KG1 (cell line): ENCODE data around the gene LRRC8C.

ENCODE experiments used
- DNase-seq: peaks from one replicate; lab custom pipeline; 2025; lab: John Stamatoyannopoulos, UW

LRRC8C gene

DNA sequence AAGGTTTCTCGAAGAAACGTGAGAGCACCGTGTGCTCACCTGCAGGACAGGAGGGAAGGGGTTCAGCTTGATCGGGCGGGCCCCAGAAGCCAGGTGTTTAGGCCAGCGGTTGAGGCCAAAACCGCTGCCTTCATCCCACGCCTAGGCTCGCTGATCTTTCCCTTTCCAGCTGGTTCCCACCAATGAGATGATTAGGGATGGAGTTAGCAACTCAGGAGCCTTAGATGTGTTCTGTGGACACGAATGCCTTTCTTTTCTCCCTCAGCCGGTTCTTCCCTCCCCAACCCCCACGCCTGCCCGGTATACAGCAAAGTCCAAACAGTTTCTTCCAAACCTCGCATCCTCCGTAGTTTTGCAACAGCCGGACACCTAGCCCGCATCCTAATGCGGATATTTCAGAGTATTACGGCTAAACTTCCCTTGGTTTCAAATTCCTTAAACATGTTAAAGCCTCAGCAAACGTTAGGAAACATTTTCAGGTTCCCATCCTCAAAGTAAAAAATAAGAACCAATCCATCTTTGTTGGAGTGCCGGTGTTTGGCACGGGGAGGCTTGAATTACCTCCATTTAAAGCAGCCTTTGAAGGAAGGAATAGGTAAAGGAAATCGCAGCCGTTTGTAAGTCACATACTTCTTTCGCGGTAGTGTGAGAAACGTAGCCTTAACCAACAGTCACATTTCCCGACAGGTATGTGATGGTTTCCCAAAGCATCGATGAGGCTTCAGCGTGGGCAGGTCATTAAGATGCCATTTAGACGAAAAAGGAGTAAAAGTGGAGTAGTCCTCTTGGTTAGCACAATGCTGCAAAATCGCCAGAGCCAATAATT is 1.1 kb downstream of the LRRC8C start:
- DNase-seq, result no peak

DNA sequence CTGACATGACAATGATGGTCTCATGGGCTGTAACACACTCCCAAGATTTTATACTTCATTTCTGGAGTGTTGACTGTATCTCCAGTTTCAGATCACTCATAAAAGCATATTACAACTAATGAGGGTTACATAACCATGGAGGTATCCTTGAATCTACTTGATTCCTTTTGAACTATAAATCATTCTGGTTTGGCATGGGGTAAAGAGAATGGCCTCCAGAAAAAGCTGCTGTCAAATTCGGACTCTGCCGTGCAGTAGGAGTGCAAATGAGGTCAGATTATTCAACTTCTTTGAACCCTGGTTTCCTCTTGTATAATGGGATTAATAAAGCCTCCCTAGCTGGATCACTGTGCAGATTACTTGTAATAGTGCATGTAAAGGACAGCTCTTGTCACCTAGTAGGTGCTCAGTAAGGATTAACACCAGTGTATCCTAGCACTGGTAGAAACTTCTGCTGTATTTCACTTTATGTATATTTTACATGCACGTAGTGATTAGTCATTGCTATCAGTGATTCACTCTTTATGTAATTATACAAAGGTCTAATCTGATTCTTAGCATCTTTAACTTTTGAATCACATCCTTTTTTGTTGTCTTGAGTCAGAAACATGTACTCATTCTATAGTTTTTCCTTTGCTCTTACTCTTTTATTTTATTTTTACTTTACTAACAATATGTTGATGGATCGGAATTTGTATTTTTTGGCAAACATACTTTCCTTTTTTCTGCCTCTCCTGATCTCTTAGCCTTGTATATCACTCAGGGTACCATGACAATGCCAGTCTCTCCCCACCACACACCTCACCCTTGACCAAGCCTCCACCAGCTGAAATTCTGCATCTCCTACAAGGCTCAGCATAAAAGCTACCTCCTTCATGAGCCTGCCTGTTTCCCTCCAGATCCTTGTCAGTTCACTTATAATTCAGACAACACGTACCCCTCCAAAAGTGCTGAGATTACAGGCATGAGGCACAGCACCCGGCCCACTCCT is 3.2 kb downstream of the LRRC8C start:
- DNase-seq, result no peak

DNA sequence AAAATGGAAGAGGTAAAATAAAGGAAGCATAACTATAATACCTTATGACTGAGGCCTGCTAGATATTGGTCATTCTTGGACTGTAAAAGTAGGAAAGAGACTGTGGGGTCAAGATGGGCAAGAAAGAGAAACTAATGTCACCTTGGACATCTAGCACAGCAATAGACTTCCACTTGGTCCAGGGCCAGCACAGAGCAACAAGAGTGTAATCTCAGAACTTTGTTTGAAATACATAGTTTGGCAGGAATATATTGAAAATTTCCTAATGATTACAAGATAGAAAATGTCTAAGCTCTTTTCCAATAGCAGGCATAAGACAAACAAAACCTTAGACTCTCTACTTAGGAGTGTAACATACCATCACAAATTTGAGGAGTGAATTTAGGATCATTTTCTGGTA is 4.6 kb downstream of the LRRC8C start:
- DNase-seq, result no peak

DNA sequence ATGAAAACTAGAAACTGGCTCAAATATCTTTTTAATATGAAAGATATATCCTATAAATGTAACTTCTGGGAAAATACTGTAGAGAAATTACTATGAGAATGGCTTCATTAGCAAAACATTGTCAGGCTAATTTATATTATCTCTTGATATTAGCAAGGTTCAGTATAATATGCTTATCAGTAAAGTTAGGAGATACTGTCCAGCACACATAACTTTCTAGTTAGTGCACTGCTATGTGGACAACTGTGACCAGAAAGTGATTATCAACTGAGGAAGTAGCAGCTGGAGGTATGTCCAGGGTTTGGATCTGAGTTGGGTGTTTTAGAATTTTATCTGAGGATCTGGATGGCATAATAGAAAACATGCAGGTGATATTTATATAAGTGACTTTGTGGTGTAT is 7.5 kb downstream of the LRRC8C start:
- no peak for DNase-seq

DNA sequence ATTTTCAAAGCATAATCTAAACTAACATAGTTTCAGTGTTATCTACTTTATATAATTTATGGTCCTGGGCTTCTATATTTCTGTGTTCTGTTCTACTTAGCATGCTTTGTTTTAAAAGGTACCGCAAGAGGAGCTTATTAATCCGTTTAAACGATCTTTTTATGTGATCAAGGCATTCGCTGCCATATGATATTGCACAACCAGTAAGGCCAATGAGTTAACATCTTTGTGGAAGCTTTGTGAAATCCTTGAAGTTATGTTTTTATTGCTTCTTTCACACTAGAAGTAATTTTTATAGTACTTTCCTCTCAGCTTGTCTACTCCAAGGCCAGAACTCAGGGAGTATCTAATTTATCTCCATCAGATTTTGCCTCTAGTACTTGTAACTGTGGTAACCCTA is 8.9 kb downstream of the LRRC8C start:
- DNase-seq, result no peak

DNA sequence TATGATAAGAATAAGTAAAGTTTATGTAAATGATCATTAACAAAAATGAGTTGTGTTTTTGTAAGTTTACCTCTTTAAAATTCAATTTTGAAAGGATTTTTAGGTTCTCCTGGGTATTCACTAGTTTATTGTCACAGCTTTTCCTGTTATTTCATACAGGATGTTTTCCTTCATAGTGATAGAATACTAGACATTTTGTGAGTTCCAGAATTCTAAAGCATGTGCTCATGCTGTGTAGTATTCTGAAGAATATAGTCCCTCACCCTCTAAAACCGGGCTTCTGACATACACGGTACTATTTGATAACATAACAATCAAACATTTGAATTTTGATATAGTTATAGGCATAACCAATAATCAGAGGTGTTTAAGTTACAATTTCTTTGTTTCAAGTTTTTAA is 10.7 kb downstream of the LRRC8C start:
- no peak for DNase-seq

DNA sequence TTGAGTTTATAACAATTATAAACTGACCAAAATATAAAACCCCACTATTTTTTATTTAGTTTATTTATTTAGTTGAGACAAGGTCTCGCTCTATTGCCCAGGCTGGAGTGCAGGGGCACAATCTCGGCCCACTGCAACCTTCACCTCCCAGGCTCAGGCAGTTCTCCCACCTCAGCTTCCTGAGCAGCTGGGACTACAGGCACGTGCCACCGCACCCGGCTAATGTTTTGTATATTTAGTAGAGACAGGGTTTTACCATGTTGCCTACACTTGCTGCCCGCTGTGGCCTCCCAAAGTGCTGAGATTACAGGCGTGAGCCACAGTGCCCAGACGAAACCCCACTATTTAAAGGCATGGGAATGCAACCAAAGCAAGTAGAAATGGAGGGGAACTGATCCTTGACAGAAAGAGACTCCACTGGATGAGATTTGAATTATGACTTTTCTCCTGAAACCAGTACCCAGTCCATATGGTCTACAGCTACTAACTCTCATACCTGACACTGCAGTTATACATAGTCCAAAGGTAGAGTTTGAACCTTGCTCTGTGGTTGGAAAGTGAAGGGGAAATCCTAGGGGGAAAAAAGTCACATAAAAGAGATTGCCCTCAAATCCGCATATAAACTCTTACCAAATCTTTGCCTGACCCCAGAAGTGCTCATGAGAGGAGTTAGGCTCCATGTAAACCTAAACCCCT is 11.3 kb downstream of the LRRC8C start:
- no peak for DNase-seq

DNA sequence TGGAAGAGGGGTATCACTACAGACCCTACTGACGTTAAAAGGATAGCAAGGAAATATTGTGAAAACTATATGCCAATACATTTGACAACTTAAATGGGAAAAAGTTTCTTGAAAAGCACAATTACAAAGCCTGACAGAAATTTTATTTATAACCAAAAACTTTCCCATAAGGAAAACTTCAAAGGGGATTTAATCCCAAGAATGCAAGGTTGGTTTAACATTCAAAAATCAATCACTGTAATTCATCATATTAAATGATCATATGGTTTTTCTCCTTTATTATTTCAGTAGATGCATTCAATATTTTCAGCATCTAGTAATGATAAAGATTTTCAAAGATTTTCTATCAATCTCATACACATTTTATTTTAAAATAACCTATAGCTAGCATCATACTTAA is 13.3 kb downstream of the LRRC8C start:
- DNase-seq, result no peak

DNA sequence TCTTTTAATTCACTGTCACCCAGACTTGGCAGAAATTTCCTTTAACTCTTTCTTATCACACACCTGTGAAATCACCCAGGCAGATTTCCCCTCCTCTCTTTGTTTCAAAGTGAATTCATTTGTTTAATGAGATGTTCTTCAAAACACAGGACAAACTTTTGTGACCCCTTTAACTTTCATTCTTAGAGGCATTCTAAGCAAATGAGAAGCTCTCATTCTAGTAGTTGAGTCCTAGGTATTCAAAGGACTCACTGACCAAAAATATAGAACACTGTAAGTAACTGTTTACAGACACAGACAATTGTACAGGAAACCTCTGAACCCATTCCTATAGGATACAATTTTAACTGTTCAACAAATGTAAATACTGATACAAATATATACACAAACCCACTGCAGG is 16.9 kb downstream of the LRRC8C start:
- DNase-seq, result no peak

DNA sequence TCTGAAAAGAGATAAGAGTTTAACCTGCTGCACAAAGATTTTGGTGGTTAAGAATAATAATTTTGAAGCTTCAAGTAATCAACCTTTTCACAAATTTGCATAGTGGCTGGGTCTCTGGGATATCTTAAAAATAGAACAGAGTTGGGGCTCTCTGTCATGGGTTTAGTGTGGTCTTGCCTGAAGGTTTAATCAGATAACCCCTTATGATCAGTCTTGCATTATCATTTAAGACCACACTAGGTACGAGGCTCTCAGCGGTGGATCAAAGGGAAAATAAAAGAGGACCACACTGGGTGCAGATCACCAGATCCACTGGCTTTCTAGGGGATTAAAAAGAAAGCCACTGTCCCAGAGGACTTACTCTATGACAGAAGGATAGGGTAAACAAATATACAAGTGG is 19.5 kb downstream of the LRRC8C start:
- DNase-seq, result no peak

DNA sequence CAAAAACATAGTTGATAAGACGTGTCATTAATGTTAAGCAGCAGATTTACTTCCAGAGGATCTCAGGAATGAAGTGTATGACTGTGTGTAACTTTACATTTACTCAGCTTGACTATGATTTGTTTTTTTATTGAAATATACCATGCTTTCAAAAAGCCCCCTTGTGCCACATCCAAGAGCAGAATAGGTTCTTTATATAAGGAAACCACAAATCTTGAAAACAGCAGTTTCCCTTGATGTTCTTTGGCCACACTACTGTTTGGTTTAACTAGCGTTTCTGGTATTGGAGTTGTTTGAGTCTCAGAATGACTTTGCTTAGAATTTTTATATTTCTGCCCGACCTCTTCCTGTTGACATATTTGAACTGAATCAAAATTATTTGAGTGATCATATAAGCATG is 25.0 kb downstream of the LRRC8C start:
- no peak for DNase-seq

DNA sequence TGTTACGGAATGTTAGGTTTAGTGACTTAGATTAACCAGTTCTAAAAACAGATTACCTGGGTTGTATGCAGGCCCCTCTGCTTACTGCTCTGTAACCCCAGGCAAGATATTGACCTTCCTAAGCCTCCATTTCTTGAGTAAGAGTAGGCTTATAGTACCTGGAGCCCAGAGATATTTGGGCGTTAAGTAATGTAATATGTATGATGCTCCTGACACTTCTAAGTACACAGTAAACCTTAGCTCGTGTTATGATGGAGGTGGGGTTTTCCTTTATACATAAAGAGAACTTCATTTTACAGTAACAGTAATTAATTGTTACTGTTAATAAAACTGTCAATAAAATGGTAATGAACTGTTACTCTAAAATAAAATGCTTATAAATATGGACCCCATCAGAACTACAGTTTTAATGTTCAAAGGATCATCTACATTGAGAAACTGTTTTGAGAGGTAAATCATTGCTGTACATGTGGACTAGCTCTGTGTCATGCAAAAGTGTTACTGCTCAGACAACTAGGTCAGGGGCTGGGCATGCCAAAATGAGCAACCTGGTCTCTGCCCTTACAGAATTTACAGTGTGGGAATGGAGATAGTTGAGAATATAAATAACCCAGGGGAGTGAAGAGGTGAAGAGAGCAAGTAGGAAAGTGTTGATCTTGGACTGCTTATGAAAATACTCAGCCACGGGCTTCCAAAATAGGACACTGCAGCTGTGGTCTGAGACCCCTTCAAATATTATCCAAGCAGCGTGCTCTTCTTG is 26.6 kb downstream of the LRRC8C start:
- DNase-seq, result no peak

DNA sequence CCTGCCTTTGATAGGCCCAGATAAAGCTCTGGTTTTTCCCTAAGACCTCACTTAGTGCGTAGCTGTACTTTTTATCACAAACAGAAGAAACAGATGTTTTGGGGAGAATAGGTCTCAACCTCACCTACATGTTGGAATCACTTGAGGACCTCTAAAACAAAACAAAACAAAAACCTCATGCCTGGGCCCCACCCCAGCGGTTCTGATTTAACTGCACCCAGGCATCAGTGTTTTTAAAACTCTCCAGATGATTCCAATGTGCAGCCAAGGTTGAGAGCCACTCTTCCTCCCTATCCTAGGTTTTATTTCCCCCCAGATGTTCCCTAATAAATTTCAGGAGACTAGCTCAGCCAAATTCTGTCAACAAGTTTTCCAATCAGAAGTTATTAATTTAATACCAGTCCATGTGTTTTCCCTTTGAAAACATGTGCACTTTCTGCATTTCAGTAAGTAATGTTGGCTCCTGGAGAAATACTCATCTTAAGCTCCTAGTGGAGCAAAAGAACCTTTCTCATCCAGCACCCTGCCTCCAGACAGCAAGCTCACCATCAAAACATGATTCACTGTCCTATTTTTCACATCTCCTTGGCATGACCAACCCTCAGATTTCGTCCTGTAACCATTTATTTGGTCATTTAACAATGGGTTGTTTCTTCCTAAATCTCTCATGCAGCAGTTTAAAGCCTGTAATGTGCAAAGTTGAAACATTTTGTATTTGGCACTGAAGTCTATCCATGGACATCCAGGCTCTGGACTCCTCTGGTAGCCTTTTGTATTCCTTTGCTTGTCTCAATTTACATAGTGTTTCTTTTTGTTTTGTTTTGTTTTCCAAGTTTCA is 27.5 kb downstream of the LRRC8C start:
- DNase-seq, result no peak

DNA sequence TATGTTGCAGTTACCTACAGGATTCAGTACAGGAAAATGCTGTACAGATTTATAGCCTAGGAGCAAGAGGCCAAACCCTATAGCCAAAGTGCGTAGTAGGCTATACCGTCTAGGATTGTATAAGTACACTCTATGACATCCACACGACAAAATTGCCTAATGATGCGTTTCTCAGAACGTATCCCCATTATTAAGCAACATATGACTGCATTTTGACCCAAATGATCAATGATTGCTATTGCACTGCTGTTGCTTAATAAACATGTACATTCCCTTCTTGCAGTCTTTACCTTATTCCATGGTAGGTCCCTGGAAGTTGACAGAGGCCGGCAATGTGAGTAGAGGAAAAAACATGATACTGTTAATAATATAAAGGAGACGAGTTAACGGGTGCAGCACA is 33.0 kb downstream of the LRRC8C start:
- no peak for DNase-seq

DNA sequence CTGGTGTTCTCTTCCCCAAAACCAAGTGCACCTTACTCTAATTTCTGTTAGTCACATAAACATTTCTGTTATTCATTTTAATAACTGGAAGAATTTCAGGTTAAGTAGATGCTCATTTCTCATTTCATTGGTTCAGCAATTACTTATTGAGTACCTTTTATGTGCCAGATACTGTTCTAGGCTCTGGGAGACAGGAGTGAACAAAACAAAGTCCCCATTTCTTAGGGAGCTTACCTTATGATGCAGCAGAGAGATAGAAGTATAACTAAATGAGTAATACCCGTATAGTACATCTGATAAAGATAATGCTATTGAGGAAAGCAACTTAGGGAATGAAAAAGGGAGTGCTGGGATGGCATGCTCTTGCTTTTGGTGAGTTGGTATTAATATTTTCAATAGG is 33.7 kb downstream of the LRRC8C start:
- no peak for DNase-seq

DNA sequence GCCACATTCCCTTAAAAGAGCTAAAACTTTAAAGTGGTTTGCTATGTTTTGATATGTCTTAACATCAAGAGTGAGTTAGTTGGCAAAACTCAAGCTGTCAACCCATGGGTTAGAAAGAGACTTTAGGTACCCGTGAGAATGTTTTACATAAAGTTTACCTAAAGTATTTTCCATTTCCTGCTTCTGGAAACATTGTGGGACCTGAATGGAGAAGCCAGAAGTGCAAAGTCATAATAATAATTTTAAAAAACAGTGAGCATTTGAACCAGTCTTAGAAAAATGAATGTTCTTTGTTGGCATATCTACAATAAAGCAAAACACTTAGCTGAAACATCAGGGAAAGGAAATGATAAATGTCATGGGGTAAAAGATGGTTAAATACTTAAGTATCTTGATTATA is 34.8 kb downstream of the LRRC8C start:
- DNase-seq, result no peak

DNA sequence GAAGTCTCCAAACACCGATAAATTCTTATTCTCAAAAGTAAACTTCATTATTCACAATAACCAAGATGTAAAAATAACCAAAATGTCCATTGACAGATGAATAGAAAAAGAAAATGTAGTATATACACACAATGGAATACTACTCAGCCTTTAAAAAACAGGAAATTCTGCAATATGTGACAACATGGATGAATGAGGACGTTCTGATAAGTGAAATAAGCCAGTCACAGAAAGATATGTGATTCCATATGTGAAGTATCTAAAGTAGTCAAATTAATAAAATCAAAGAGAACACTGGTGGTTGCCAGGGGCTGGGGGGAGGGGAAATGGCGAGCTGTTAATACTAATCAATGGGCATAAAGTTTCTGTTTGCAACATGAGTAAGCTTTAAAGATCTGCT is 36.0 kb downstream of the LRRC8C start:
- no peak for DNase-seq

DNA sequence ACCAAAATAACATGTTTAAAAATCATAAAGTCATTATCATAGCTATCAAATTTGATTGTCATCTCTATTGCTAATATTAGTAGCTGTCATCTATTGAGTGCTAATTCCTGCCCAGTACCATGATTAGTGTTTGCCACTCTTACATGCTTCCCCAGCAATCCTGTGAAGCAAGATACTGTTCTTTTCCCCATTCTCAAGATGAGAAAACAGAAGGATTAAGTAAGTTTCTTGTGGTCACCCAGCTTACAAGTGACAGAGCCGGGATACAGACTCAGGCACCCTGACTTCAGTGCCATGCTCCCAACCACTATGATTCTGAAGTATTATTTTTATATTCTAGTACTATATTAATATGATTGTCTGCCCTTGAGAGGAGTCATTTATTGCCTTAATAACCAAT is 36.5 kb downstream of the LRRC8C start:
- DNase-seq, result no peak

DNA sequence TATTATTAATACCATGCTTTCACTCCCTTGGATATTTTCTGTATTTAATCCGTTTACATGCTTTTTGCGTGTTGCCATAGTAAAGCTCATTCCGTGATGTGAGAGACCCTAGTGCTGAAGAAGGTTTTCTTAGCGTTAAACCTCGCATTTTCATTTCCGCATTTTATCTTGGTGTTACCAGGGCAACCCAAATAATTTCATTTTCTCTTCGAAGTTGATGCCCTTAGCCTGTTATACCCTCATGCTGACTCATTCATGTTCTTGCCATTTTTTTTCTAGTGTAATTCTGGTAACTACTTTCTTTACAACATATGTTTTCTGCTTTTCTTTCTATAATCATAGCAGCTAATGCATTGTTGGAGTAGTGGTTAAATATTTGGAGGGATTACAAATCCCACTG is 37.2 kb downstream of the LRRC8C start:
- DNase-seq, result no peak

DNA sequence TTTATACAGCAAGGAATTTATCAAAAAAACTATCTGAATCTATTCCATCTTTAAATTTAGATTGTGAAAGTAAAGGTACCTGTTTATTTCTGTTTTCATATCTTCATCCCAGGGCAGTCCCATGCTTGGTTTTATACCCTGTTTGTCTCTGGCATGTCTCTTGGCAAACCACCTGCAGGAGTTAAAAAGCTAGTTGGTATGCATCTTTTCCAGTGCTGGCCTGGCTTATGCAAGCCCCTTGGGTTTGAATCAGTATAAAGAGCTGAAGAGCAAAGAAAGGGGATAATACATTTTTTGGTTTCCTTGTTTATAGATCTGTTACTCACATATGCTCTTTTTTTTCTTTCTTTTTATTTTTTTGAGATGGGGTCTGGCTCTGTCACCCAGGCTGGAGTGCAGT is 37.8 kb downstream of the LRRC8C start:
- DNase-seq, result no peak
